Measurements from ENCODE around the gene PARD3B.

DNA sequence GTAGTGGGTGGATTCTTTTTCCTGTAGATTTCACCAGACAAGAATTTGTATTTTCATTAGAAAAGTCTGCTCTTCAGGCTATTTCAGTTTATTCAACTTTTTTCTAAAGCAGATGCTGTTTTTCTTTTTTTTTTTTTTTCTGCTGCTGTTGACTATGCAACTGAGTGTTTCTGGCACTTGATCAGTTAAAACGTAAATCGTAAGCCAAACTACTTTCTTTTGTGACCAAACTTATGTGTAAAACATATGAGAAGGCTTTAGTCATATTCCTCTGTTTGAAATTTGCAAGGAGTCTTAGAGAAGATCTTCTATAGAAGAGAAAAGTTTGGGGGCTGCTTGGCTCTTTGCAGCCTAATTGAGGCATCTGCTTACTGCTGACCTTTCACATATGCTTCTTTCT, 170.1 kb downstream of the PARD3B start:
- TF ChIP-seq POLR2A (IDR thresholded peaks at IDR 0.05; ENCODE audit: extremely low read depth, insufficient read length) (no peak), CTCF (IDR thresholded peaks at IDR 0.05; ENCODE audit: low read depth, low read length) (no peak)
